IMR-90 (cell line): ENCODE results near the gene ETFA.

Experiments used
- BHLHE40 ChIP-seq: fragments of 150-350 bp; IDR thresholded peaks from 2 replicates; pipeline ENCODE4 v1.6.1; 2016; ENCODE audit warnings: mild to moderate bottlenecking, low read depth, low read length
- CEBPB ChIP-seq: IDR thresholded peaks from 2 replicates; pipeline ENCODE4 v1.6.1; 2012; ENCODE audit warnings: low read depth, low read length, improper control_type of control experiment
- CTCF ChIP-seq: conservative IDR thresholded peaks from 2 replicates; pipeline ENCODE4 v1.5.1; 2012; ENCODE audit warnings: mild to moderate bottlenecking, low read depth, low read length, improper control_type of control experiment
- MAFK ChIP-seq: IDR thresholded peaks from 2 replicates; pipeline ENCODE4 v1.6.1; 2012; ENCODE audit warnings: low read depth, low read length, improper control_type of control experiment
- MXI1 ChIP-seq: IDR thresholded peaks from 2 replicates; pipeline ENCODE4 v1.6.1; 2012; ENCODE audit warnings: low read depth, mild to moderate bottlenecking, low read length, moderate library complexity, borderline replicate concordance
- POLR2A ChIP-seq: IDR thresholded peaks from 2 replicates; pipeline ENCODE4 v1.6.1; 2012; ENCODE audit warnings: mild to moderate bottlenecking, low read depth, low read length
- RAD21 ChIP-seq: IDR thresholded peaks from 2 replicates; pipeline ENCODE4 v1.6.1; 2012; ENCODE audit warnings: low read length, improper control_type of control experiment
- RCOR1 ChIP-seq: IDR thresholded peaks from 2 replicates; pipeline ENCODE4 v1.6.1; 2012; ENCODE audit warnings: mild to moderate bottlenecking, low read length, improper control_type of control experiment; ENCODE audit not compliant: insufficient replicate concordance
- RFX5 ChIP-seq: IDR thresholded peaks from 2 replicates; pipeline ENCODE4 v1.8.0; 2012; ENCODE audit warnings: low read depth, mild to moderate bottlenecking, low read length, moderate library complexity
- SMC3 ChIP-seq: fragments of 150-350 bp; IDR thresholded peaks from 2 replicates; pipeline ENCODE4 v1.6.1; 2016; ENCODE audit warnings: low read depth, mild to moderate bottlenecking, antibody characterized with exemption, low read length, moderate library complexity

GRCh38 chr15:76337696-76338485 is 26.6 kb upstream of the ETFA start:
- no peak for TF ChIP-seq CTCF
- TF ChIP-seq RCOR1 = no peak
- no peak for TF ChIP-seq CEBPB
- TF ChIP-seq SMC3 = no peak
- no peak for TF ChIP-seq RAD21
- no peak for TF ChIP-seq BHLHE40
- TF ChIP-seq RFX5 = no peak
- no peak for TF ChIP-seq POLR2A
- TF ChIP-seq MXI1 = no peak
- TF ChIP-seq MAFK = no peak
